Eye (tissue), 1 donor: ENCODE data around the gene WDFY2.

Experiments used
- DNase-seq: peaks from one replicate; pipeline ENCODE4 v3.0.0-alpha.2; 2015

WDFY2 gene

GRCh38 chr13:51603716-51604115 lies 19.5 kb downstream of the WDFY2 start:
- DNase-seq, result no peak

- no peak for DNase-seq
Observed at GRCh38 chr13:51605698-51606097, 21.4 kb downstream of the WDFY2 start.

GRCh38 chr13:51607165-51607564 lies 22.9 kb downstream of the WDFY2 start:
- DNase-seq, result no peak

GRCh38 chr13:51608857-51609406 lies 24.7 kb downstream of the WDFY2 start:
- no peak for DNase-seq

GRCh38 chr13:51612867-51613266 lies 28.6 kb downstream of the WDFY2 start:
- DNase-seq, result no peak

DNA sequence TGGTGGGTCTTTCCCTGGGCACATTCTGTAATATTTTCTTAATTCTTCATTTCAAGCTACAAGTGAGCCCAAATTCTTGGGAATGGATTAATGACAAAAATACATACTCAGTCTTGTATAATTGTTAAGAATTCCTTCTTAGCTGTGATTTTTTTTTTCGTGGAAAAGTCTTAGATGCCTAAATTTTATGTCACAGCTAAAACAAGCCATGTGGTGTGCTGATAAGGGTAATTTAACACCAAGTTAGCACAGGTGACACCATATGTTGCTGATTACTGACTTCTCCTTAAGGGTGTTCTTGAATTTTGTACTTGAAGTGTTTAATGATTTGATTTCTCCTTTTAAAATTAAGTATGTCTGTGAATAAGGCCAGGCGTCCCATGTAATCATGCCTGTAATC lies 29.3 kb downstream of the WDFY2 start:
- DNase-seq, result no peak

DNA sequence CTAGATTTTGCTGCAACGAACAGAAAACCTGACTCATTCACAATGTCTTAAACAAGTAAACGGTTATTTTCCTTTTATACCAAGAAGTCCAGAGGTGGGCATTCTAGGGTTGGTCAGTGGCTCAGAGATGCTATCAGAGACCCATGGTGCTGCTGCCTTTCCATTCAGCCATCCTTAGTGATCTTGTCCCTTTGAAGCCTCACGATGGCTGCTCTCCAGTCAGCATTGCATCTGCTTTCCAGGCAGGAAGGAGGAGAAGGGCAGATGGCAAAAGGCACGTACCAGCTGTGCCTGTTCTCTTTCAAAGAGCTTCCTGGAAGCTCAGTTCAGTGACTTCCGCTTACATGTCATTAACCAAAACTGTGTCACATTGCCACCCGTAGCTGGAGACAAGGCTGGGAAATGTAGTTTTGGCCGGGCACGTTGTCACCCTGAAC lies 30.1 kb downstream of the WDFY2 start:
- DNase-seq, result peak; percentile 72

- no peak for DNase-seq
Observed at GRCh38 chr13:51618626-51619025, 34.4 kb downstream of the WDFY2 start.

DNA sequence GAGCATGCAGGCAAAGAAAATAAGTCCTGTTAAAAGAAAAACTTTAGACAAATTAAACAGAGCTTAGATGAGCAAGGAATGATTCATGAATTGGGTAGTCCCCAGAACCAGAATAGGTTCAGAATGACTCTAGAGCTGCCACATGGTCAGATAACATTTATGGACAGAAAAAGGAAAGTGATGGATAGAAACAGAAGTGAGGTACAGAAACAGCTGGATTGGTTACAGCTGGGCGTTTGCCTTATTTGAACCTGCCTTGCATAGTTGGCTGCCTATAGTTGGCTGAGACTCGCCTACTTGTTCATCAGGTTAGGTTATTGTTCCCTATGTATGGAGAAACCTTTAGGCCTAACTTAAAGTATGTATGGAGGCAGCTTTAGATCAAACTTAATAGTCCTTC lies 35.4 kb downstream of the WDFY2 start:
- no peak for DNase-seq

GRCh38 chr13:51620165-51620983 lies 36.1 kb downstream of the WDFY2 start:
- DNase-seq, result no peak

DNA sequence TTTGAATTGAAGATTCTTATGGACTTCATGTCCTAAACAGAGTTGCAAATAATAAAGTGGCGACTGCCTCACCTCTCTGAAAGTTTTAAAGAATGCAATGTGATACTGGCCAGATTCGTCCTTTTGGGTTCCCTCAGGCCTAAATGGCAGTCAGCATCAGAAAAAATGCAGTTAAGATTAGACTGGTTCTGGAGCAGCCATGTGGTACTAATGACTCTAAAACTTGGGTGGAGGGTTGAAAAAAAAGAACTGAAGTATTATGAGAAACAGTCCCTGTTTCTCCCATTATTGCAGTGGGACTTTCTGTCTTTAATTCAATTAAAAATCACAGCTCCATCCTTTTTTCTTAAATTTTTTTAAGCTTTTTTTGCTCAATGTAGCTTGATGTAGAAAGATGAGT lies 37.3 kb downstream of the WDFY2 start:
- DNase-seq, result no peak

- DNase-seq, result no peak
Observed at GRCh38 chr13:51623473-51623872, 39.2 kb downstream of the WDFY2 start.

- no peak for DNase-seq
Observed at GRCh38 chr13:51624207-51624606, 39.9 kb downstream of the WDFY2 start.

- no peak for DNase-seq
Observed at GRCh38 chr13:51624695-51625345, 40.6 kb downstream of the WDFY2 start.

DNA sequence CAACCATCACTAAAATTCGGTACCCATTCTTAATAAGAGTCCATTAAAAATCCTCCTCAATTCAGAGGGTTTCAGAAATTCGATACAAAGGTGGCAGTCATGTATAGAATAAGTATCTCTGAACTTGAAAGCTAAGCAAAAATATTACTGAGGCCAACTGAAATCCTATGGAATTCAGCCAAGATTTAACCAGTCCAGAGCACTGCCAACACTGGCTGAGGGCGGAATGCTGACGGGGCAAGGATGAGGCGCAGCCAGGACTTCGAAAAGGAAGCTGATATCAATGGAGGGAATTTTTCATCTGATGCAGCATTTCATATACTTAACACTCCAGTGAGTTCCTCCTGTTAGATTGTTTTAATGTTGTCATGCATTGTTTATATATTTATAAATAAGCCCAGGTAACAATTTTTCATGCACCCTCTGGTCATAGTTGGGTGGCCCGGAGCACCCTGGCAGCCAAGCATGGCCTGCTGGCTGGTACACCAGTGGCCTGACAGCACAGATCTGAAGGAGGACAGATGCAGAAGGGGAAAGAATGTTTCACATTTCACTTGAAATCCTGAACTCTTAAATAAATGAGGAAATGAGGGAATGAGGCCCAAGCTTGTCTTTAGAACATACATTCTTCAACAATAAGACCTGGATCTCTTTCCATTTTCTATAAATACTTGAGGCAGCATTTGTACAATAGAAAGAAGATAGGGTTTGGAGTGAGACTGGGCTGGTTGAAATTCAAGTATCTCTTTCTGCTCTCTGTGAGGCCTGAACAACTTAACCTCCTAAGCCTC lies 41.5 kb downstream of the WDFY2 start:
- DNase-seq, result no peak

- no peak for DNase-seq
Observed at GRCh38 chr13:51626749-51627148, 42.5 kb downstream of the WDFY2 start.

- no peak for DNase-seq
Observed at GRCh38 chr13:51628059-51628852, 44.0 kb downstream of the WDFY2 start.

- DNase-seq, result peak; percentile 1
Observed at GRCh38 chr13:51629491-51630287, 45.4 kb downstream of the WDFY2 start.

GRCh38 chr13:51630288-51630615 lies 46.0 kb downstream of the WDFY2 start:
- DNase-seq, result no peak

DNA sequence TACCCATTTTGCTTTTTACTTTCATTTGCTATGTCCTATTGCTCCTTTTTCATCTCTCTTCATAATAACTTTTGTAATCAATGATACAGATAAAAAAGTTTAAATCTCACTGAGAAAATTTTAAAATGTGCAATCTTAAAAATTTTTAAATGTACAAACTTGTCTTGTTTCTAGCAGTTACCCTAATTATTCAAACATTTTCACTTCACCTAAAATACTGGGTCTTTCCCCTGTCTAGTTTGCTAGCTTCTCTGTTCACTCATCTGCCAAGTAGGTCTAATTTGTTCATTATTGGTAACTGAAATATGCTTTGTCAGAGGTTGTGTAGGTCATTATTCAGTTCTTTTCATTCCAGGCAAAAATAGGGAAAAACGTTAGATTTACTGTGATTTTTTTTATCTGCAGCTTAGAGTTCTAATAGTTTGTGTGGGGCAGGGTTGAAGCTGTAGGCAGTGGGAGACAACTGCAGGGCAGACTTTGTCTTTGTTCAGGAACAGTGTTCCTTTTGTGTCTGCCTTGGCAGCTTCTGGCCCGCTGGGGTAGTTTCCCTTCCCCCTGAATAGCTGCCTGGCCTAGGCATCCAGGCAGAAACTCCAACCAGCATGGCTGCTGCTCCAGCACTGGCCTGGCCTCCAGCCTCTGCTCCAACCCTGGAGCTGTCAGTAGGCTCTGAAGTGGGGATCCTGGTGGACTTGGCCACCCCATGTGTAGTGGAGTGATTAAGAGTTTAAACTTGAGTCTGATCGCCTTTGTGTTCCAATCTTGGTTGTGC lies 48.5 kb downstream of the WDFY2 start:
- DNase-seq, result peak; percentile 87
